Neural crest cell (in vitro differentiated cells): ENCODE results near the gene NFIL3. TPM values are rescaled to one million over a fixed set of nuclear protein-coding genes. Genes with fewer than 3 reads are reported as not detected.

Experiments
- DNase-seq: peaks from one replicate; pipeline ENCODE4 v3.0.0; 2021; ENCODE audit warnings: low read depth, mixed read lengths, low spot score
- H3K27ac Mint-ChIP-seq: one replicate; pipeline ENCODE4 v1.8.0; 2021; ENCODE audit warnings: mild to moderate bottlenecking, mixed read lengths; ENCODE audit not compliant: unreplicated experiment
- H3K27me3 Mint-ChIP-seq: 2 replicates; pipeline ENCODE4 v1.8.0; 2021; ENCODE audit warnings: low read depth, mild to moderate bottlenecking, mixed read lengths
- H3K36me3 Mint-ChIP-seq: 2 replicates; pipeline ENCODE4 v1.8.0; 2021; ENCODE audit warnings: low read depth, mild to moderate bottlenecking, mixed read lengths
- H3K4me1 Mint-ChIP-seq: 2 replicates; pipeline ENCODE4 v1.8.0; 2021; ENCODE audit warnings: mixed read lengths
- H3K4me3 Mint-ChIP-seq: one replicate; pipeline ENCODE4 v1.8.0; 2021; ENCODE audit warnings: mild to moderate bottlenecking, mixed read lengths
- H3K9me3 Mint-ChIP-seq: 2 replicates; pipeline ENCODE4 v1.8.0; 2021; ENCODE audit warnings: mixed read lengths
- total RNA-seq: library from RNA; stranded (reverse); gene quantifications from 2 replicates; pipeline ENCODE4 v1.2.1, GENCODE V29; 2021
- TF ChIP-seq, protein P1 (sequence below): fragments of 200-600 bp; sonication (generic); conservative IDR thresholded peaks from 2 replicates; pipeline ENCODE4 v1.5.0; 2021; ENCODE audit warnings: antibody characterized with exemption, mild to moderate bottlenecking

NFIL3 gene
- total RNA-seq, 1 donor from 2014 or later: 16.8 TPM

DNA sequence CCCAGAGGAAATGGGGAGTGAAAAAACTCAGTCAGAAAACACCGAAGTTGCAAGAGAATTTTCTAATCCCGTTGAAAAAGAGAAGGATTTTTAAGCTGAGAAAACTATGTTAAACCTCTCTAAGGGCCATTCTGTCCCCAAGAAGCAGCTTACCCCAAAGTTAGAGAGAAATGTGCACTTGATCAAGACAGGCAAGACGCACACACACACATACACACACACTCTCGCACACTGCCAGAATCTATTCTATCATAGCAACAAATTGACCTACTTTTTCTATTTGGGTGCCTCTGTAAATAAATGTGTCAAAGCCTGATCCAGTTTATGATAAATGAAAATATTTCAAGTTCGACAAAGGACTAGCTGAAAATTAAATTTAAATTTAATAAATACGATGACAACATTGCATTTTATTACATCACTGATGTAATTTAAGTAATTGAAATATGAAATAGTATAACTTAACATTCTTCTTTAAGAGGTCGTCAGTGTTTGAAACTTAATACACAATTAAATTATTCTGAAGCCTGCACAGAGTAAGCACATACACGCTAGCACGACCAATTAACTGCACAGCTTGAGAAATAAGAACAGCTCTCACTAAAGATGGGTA is 5.9 kb downstream of the NFIL3 start:
- Mint-ChIP-seq H3K27me3 (peaks cover 12% of the 10 kb centered on the region), H3K36me3 (no peaks in the 10 kb centered on the region), H3K4me3 (no peak overlapping the region), H3K9me3 (no peaks in the 10 kb centered on the region), H3K4me1 (peaks cover 34% of the 10 kb centered on the region), H3K27ac (no peak overlapping the region)
- DNase-seq: no peak
- TF ChIP-seq, protein P1, sequence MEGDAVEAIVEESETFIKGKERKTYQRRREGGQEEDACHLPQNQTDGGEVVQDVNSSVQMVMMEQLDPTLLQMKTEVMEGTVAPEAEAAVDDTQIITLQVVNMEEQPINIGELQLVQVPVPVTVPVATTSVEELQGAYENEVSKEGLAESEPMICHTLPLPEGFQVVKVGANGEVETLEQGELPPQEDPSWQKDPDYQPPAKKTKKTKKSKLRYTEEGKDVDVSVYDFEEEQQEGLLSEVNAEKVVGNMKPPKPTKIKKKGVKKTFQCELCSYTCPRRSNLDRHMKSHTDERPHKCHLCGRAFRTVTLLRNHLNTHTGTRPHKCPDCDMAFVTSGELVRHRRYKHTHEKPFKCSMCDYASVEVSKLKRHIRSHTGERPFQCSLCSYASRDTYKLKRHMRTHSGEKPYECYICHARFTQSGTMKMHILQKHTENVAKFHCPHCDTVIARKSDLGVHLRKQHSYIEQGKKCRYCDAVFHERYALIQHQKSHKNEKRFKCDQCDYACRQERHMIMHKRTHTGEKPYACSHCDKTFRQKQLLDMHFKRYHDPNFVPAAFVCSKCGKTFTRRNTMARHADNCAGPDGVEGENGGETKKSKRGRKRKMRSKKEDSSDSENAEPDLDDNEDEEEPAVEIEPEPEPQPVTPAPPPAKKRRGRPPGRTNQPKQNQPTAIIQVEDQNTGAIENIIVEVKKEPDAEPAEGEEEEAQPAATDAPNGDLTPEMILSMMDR: no peak

DNA sequence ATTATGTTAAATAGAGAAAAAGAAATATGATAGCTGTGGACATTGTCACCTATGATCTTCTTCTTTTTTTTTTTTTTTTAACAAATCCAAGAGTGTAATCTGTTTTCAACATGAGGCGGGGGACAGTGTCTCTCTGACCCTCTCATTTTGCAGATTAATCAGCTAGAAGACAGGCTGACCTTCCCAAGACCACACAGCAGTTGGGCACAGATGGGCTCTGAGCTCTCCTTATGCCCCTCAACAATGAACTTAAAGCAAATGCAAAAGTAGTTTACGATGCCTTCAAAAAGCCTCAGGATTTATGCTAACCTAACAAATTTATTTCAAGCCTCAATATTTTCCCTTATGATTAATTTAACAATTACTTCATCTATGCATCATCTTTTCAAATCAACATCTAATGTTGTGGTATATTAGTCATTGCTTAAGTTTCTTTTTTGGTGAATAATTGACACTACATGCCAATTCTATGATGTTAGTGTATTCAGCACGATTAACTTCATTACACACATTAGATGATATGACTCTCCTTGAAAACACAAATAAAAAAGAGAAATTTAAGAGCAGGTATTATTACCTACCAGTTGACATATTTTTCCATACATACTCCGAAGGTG is 7.4 kb downstream of the NFIL3 start:
- Mint-ChIP-seq H3K36me3 (no peaks in the 10 kb centered on the region), H3K4me1 (peaks cover 21% of the 10 kb centered on the region), H3K27me3 (peaks cover 3% of the 10 kb centered on the region), H3K9me3 (no peaks in the 10 kb centered on the region), H3K4me3 (no peak overlapping the region), H3K27ac (no peak overlapping the region)
- no peak for DNase-seq
- TF ChIP-seq, protein P1: no peak

DNA sequence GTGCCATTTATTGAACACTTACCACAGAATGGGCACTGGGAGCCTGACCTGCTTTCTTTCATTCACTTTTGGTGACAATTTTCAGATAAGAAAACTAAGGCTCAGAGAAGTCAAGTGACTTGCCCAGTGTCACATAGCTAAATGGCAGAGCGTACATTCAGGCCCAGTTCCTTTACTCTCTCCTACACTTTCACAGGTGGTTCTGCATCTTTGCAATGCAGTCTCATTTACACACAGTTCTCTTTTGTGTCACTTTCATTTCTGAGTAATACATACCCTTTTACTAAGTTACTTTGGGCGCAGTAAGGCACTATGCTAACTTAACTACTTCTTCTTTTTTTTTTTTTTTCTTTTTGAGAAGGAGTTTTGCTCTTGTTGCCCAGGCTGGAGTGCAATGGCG is 8.3 kb downstream of the NFIL3 start:
- TF ChIP-seq, protein P1: no peak
- H3K36me3 Mint-ChIP-seq: peaks cover 5% of the 10 kb centered on the region
- no peak overlapping the region for H3K4me3 Mint-ChIP-seq
- no peaks in the 10 kb centered on the region for H3K9me3 Mint-ChIP-seq
- peaks cover 15% of the 10 kb centered on the region for H3K4me1 Mint-ChIP-seq
- peaks cover 2% of the 10 kb centered on the region for H3K27me3 Mint-ChIP-seq
- no peak for DNase-seq
- H3K27ac Mint-ChIP-seq: no peak overlapping the region

DNA sequence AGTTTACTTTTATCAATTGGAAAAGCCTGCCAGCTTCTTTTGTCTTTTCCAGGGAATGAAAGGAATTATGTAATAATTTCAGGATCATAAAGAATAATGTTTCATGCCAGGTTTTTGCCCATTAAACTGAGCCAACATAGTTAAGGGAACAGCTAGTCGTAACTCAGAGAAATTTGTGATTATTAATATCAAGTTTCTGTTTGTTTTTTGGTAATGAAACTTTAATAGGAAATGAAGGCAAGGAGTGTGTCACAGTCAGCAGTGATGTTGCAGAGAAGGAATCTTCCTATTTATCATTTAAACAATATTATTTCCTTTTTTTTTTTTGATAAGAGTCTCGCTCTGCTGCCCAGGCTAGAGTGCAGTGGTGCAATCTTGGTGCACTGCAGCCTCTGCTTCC is 10.7 kb downstream of the NFIL3 start:
- H3K27me3 Mint-ChIP-seq: no peaks in the 10 kb centered on the region
- TF ChIP-seq, protein P1: no peak
- H3K9me3 Mint-ChIP-seq: no peaks in the 10 kb centered on the region
- H3K27ac Mint-ChIP-seq: no peak overlapping the region
- no peak overlapping the region for H3K4me3 Mint-ChIP-seq
- DNase-seq: no peak
- H3K36me3 Mint-ChIP-seq: peaks cover 15% of the 10 kb centered on the region
- peaks cover 6% of the 10 kb centered on the region for H3K4me1 Mint-ChIP-seq

DNA sequence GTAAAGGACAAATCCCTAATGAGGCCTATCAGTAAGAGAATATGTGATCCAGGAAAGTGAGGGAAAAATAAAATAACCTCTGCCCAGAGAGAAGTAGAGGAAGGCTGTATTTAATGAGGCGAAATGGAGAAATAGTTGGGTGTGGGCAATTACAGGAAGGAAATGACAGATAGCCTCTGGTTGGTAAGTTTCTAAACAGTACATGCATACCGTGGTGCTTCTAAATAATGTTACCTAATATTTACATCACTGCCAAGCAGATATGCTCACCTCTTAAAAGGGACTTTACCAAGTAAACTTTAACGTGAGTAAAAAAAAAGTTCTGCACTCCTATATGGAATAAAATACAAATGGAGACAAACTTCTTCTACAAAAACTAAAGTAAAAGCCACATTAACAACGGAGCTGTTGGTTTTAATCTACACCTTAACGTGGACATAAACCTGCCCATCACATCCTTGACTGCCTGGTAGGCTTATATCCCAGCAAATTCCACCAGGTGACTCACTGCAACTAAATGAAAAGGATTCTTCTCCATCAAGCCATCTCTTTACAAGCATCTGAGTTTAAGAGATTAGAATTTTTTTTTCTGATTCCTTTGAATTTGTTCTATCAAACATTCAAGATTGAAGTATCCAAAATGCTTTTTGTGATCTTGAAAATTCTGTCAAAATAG is 12.4 kb downstream of the NFIL3 start:
- no peak overlapping the region for H3K27ac Mint-ChIP-seq

More for the DNA sequence above, 12.4 kb downstream of the NFIL3 start:
- Mint-ChIP-seq H3K9me3 (no peaks in the 10 kb centered on the region), H3K4me1 (no peaks in the 10 kb centered on the region), H3K4me3 (no peak overlapping the region), H3K36me3 (peaks cover 18% of the 10 kb centered on the region), H3K27me3 (no peaks in the 10 kb centered on the region)
- no peak for DNase-seq
- TF ChIP-seq, protein P1: no peak
